Brain pericyte (primary cell): ENCODE results near the gene CTTN.

Experiments used
- DNase-seq: peaks from one replicate; pipeline ENCODE4 v3.0.0-alpha.2; 2012; ENCODE audit warnings: low read depth, low spot score

Gene CTTN

GRCh38 chr11:70397983-70398833, at the start of gene CTTN:
CTTN (plus strand) TSS chr11:70398529; CDS start chr11:70407298, 8,769 bp downstream.
- DNase-seq = peak; percentile 64

- DNase-seq = no peak
Measured at GRCh38 chr11:70348608-70349007, 49.7 kb upstream of the CTTN start.

GRCh38 chr11:70351646-70352045, 46.7 kb upstream of the CTTN start:
- no peak for DNase-seq

GRCh38 chr11:70352100-70352499, 46.2 kb upstream of the CTTN start:
- no peak for DNase-seq

- no peak for DNase-seq
Measured at GRCh38 chr11:70352601-70353000, 45.7 kb upstream of the CTTN start.

GRCh38 chr11:70353329-70353728, 45.0 kb upstream of the CTTN start:
- no peak for DNase-seq

- DNase-seq = no peak
Measured at GRCh38 chr11:70353900-70354568, 44.3 kb upstream of the CTTN start.

- DNase-seq = no peak
Measured at GRCh38 chr11:70354629-70355028, 43.7 kb upstream of the CTTN start.

- DNase-seq = no peak
Measured at GRCh38 chr11:70358753-70359152, 39.6 kb upstream of the CTTN start.

GRCh38 chr11:70359451-70360205, 38.7 kb upstream of the CTTN start:
- DNase-seq = no peak

- no peak for DNase-seq
Measured at GRCh38 chr11:70360211-70360610, 38.1 kb upstream of the CTTN start.

GRCh38 chr11:70364178-70364577, 34.2 kb upstream of the CTTN start:
- DNase-seq = no peak

- DNase-seq = no peak
Measured at GRCh38 chr11:70364745-70365543, 33.4 kb upstream of the CTTN start.

- DNase-seq = no peak
Measured at GRCh38 chr11:70365544-70365927, 32.8 kb upstream of the CTTN start.

- no peak for DNase-seq
Measured at GRCh38 chr11:70367071-70367470, 31.3 kb upstream of the CTTN start.

GRCh38 chr11:70368961-70369360, 29.4 kb upstream of the CTTN start:
- no peak for DNase-seq

- DNase-seq = no peak
Measured at GRCh38 chr11:70371241-70371640, 27.1 kb upstream of the CTTN start.

GRCh38 chr11:70372076-70372475, 26.3 kb upstream of the CTTN start:
- DNase-seq = no peak

GRCh38 chr11:70376621-70377020, 21.7 kb upstream of the CTTN start:
- DNase-seq = no peak

- no peak for DNase-seq
Measured at GRCh38 chr11:70377645-70378044, 20.7 kb upstream of the CTTN start.

- DNase-seq = no peak
Measured at GRCh38 chr11:70378506-70379134, 19.7 kb upstream of the CTTN start.
